HepG2 (cell line): Measurements from ENCODE around the gene CDC42EP5. TPM values are rescaled to one million over a fixed set of nuclear protein-coding genes. Genes with fewer than 3 reads are reported as not detected.

Source experiments
- ATAC-seq: fragments of 200-7000 bp; cut with Tn5 transposase; 3 replicates; pipeline ENCODE4 v1.9.1; 2020; ENCODE audit warnings: mild to moderate bottlenecking, moderate library complexity
- BruUV-seq: library from RNA; stranded (reverse); fragments of 400-500 nt; replicated peaks from 2 replicates; lab custom pipeline; 2021; lab: Mats Ljungman, UMichigan
- CTCF ChIA-PET: fragments of 300-600 bp; formaldehyde crosslinking; extraction: SDS; loops from one replicate; lab custom pipeline; 2021; ENCODE audit warnings: low total read pairs, inconsistent platforms, low intra/inter-chr PET ratio; lab: Yijun Ruan, JAX
- POLR2A ChIA-PET: fragments of 350-600 bp; sonication (Branson Sonifier 250); formaldehyde crosslinking; loops from one replicate; lab custom pipeline; 2020; ENCODE audit warnings: antibody characterized with exemption, inconsistent platforms; lab: Yijun Ruan, JAX
- DNase-seq: peaks from one replicate; pipeline ENCODE4 v3.0.0-alpha.2; 2015; ENCODE audit warnings: low spot score
- FAIRE-seq: peaks from 3 replicates; lab custom pipeline; 2011; peaks lifted over from hg19 to GRCh38; lab: Jason Lieb, UNC
- H2AFZ ChIP-seq: one replicate; pipeline ENCODE4 v1.6.1; 2011; ENCODE audit warnings: low read length, inconsistent platforms
- H3K27ac ChIP-seq: fragments of 300-600 bp; 3 replicates; pipeline ENCODE4 v1.8.0; 2011; ENCODE audit warnings: mixed run types, mild to moderate bottlenecking, mixed read lengths, low read length, inconsistent platforms; ENCODE audit not compliant: insufficient read depth; ENCODE audit errors: extremely low read length
- H3K27me3 ChIP-seq, 2 experiments: fragments of 200-600 bp in 1 of 2; 2 replicates in 1 of 2; 3 replicates in 1 of 2; pipeline versions ENCODE4 v1.6.0 to v1.8.0; 2011; ENCODE audit warnings: low read length in 2 of 2, mild to moderate bottlenecking in 2 of 2, moderate library complexity in 2 of 2, inconsistent platforms in 1 of 2; ENCODE audit not compliant: insufficient read depth in 2 of 2, control insufficient read depth in 1 of 2
- H3K36me3 ChIP-seq, 2 experiments: fragments of 200-600 bp in 1 of 2; replicated peaks in 1 of 2; 2 replicates in 1 of 2; 3 replicates in 1 of 2; pipeline versions ENCODE4 v1.5.1 to v1.8.0; 2011; ENCODE audit warnings: low read length in 2 of 2, inconsistent platforms in 1 of 2; ENCODE audit not compliant: insufficient read depth in 2 of 2, control insufficient read depth in 1 of 2
- H3K4me1 ChIP-seq: 2 replicates; pipeline ENCODE4 v1.5.1; 2012; ENCODE audit warnings: low read length, inconsistent platforms; ENCODE audit not compliant: insufficient read depth
- H3K4me2 ChIP-seq: 2 replicates; pipeline ENCODE4 v1.6.0; 2011; ENCODE audit warnings: low read depth, low read length, inconsistent platforms
- H3K4me3 ChIP-seq, 3 experiments: fragments of 200-600 bp in 1 of 3; sonication (generic), shearing (Covaris generic) in 1 of 3; replicated peaks in 1 of 3; 2 replicates each; pipeline ENCODE4 v1.5.1; 2011 to 2016; ENCODE audit warnings: low read length in 3 of 3, inconsistent platforms in 2 of 3, low read depth in 2 of 3, mild to moderate bottlenecking in 2 of 3, control low read depth in 1 of 3, mixed read lengths in 1 of 3; ENCODE audit not compliant: insufficient read depth in 1 of 3
- H3K79me2 ChIP-seq: one replicate; pipeline ENCODE4 v1.6.1; 2011; ENCODE audit warnings: low read length, inconsistent platforms; ENCODE audit not compliant: insufficient read depth
- H3K9ac ChIP-seq: 2 replicates; pipeline ENCODE4 v1.6.0; 2011; ENCODE audit warnings: mild to moderate bottlenecking, low read depth, low read length, inconsistent platforms; ENCODE audit not compliant: insufficient read depth
- H3K9me3 ChIP-seq: 2 replicates; pipeline ENCODE4 v1.5.1; 2012; ENCODE audit warnings: mild to moderate bottlenecking, low read length
- H4K20me1 ChIP-seq: 2 replicates; pipeline ENCODE4 v1.6.0; 2011; ENCODE audit warnings: inconsistent platforms, mild to moderate bottlenecking, low read length, moderate library complexity; ENCODE audit not compliant: insufficient read depth
- ARNTL ChIP-seq: sonication (generic); formaldehyde crosslinking; IDR thresholded peaks from 2 replicates; pipeline ENCODE4 v1.4.0; 2020; ENCODE audit warnings: mild to moderate bottlenecking, missing genetic modification reagents
- CEBPG ChIP-seq: IDR thresholded peaks from 2 replicates; pipeline ENCODE4 v1.6.1; 2016
- ELF4 ChIP-seq: sonication (generic); formaldehyde crosslinking; IDR thresholded peaks from 2 replicates; pipeline ENCODE4 v1.5.0; 2020; ENCODE audit warnings: missing genetic modification reagents, mild to moderate bottlenecking, moderate library complexity, borderline replicate concordance
- HDAC6 ChIP-seq: fragments of 200-600 bp; sonication (generic); IDR thresholded peaks from 2 replicates; pipeline ENCODE4 v1.7.0; 2017; ENCODE audit warnings: mild to moderate bottlenecking, antibody characterized with exemption, low read length, low read depth
- KMT2A ChIP-seq: sonication (generic); formaldehyde crosslinking; IDR thresholded peaks from 2 replicates; pipeline ENCODE4 v1.4.0; 2020; ENCODE audit warnings: missing genetic modification reagents
- NCOA2 ChIP-seq: sonication (generic); formaldehyde crosslinking; IDR thresholded peaks from 2 replicates; pipeline ENCODE4 v1.8.0; 2022; ENCODE audit warnings: inconsistent platforms
- POGZ ChIP-seq: sonication (generic); formaldehyde crosslinking; IDR thresholded peaks from 2 replicates; pipeline ENCODE4 v1.4.0; 2020; ENCODE audit warnings: mild to moderate bottlenecking, missing genetic modification reagents
- TBX2 ChIP-seq: sonication (generic); formaldehyde crosslinking; IDR thresholded peaks from 2 replicates; pipeline ENCODE4 v1.5.0; 2020; ENCODE audit warnings: missing genetic modification reagents, mild to moderate bottlenecking, borderline replicate concordance
- TSC22D2 ChIP-seq: sonication (generic); formaldehyde crosslinking; IDR thresholded peaks from 2 replicates; pipeline ENCODE4 v1.5.1; 2020; ENCODE audit warnings: missing genetic modification reagents, mild to moderate bottlenecking, borderline replicate concordance
- ZNF121 ChIP-seq: sonication (generic); formaldehyde crosslinking; IDR thresholded peaks from 2 replicates; pipeline ENCODE4 v1.5.0; 2020; ENCODE audit warnings: mild to moderate bottlenecking, missing genetic modification reagents
- ZNF577 ChIP-seq: sonication (generic); formaldehyde crosslinking; IDR thresholded peaks from 2 replicates; pipeline ENCODE4 v1.4.0; 2020; ENCODE audit warnings: mild to moderate bottlenecking, low read depth, missing genetic modification reagents, borderline replicate concordance
- ZNF766 ChIP-seq: sonication (generic); formaldehyde crosslinking; IDR thresholded peaks from 2 replicates; pipeline ENCODE4 v1.5.0; 2020; ENCODE audit warnings: missing genetic modification reagents, borderline replicate concordance
- ZNF839 ChIP-seq: sonication (generic); formaldehyde crosslinking; IDR thresholded peaks from 2 replicates; pipeline ENCODE4 v1.4.0; 2020; ENCODE audit warnings: missing genetic modification reagents, mild to moderate bottlenecking, borderline replicate concordance
- ZNF879 ChIP-seq: sonication (generic); formaldehyde crosslinking; IDR thresholded peaks from 2 replicates; pipeline ENCODE4 v1.8.1; 2023; ENCODE audit warnings: missing genetic modification reagents
- WGBS: methylation state at CpG from one replicate; pipeline ENCODE4 v1.1.6; 2017; ENCODE audit warnings: low lambda C conversion rate; 5-methylcytosine and 5-hydroxymethylcytosine counted together
- in situ Hi-C: cut with HindIII; loops from 2 replicates; pipeline ENCODE4 v1.10.0; 2017; ENCODE audit warnings: low pct_unique_long_range_greater_than_20kb; ENCODE audit not compliant: extremely low pct_ligation_motif_present
- intact Hi-C: fragments of 100-400 bp; cut with micrococcal nuclease; formaldehyde crosslinking; loops from one replicate; pipeline ENCODE4 v1.10.0; 2022; ENCODE audit not compliant: unreplicated experiment
- polyA plus RNA-seq, 8 experiments: library from polyadenylated mRNA; depleted of rRNA in 3 of 8; stranded (reverse) in 7 of 8; unstranded in 1 of 8; fragments of >200 nt; fragmentation: Illumina TruSeq in 4 of 8; extraction: Trizol in 4 of 8; gene quantifications; 2 replicates each; pipeline versions ENCODE4 v1.2.1 to v1.2.3, GENCODE V29; 2011 to 2016; ENCODE audit warnings: low read depth in 4 of 8, missing spikeins in 1 of 8, mixed read lengths in 1 of 8; ENCODE audit not compliant: insufficient read depth in 1 of 8
- total RNA-seq, 5 experiments: library from RNA; depleted of rRNA; stranded (reverse); fragments of >200 nt; fragmentation: Illumina TruSeq; extraction: Trizol; gene quantifications; 2 replicates each; pipeline ENCODE4 v1.2.3, GENCODE V29; 2016; ENCODE audit warnings: low read depth in 1 of 5
- TF ChIP-seq, protein P1 (sequence below): sonication (generic); formaldehyde crosslinking; IDR thresholded peaks from 2 replicates; pipeline ENCODE4 v1.4.0; 2020; ENCODE audit warnings: missing genetic modification reagents
- TF ChIP-seq, protein P2 (sequence below): sonication (generic); formaldehyde crosslinking; IDR thresholded peaks from 2 replicates; pipeline ENCODE4 v1.8.0; 2022; ENCODE audit warnings: mild to moderate bottlenecking, missing genetic modification reagents; ENCODE audit not compliant: insufficient replicate concordance
- TF ChIP-seq, protein P3 (sequence below): sonication (generic); formaldehyde crosslinking; IDR thresholded peaks from 2 replicates; pipeline ENCODE4 v1.5.1; 2020; ENCODE audit warnings: missing genetic modification reagents, mild to moderate bottlenecking, borderline replicate concordance

CDC42EP5 gene
- total and polyA plus RNA-seq, 2 of the 13 experiments (the other 11 are each of a cell fraction or from before 2014, with no cell fraction given), result 0.41 to 1.6 TPM

DNA sequence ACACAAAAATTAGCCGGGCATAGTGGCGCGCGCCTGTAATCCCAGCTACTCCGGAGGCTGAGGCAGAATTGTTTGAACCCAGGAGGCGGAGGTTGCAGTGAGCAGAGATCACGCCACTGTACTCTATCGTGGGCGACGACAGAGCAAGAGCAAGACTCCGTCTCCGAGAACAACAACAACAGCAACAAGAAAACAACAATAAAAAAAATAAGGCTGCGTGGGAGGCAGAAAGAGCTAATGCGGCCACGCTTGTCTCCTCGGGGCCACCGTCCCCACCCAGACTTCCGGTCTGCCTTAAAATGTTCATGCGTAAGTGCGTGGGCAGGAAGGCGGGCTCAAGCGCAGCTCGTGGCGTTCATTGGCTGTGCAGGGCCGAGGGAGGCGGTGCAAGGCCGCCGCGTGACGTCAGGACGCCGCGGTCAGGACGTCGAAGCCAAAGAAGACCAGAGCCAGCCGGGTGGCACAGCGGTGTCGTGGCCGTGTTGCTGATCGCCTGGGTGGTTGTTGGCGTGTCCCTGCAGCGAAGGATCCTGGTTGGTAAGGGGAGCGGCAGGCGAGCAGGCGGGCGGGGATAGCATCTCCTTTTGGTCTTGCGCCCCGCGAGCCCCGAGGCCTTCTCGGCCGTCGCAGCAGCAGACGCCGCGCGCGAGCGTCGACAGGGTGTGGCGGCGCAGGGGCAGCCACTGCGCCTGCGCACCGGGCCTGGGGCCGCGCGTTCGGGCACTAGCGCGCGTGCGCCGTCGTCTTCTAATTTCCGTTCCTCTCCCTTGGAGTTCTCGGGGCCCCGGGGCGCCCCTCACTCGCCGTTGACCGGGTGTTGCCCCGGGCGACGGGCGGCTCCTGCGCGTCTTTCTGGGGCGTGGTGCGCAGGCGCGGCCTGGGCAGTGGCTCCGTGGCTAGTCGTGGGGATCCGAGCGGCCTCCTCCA lies 24.1 kb downstream of the CDC42EP5 start, which contains the start of gene LENG8:
TSS of gene LENG8 (plus strand) at position 426 of the 927 bp plus-strand sequence. CDS start 2,146 bp downstream, outside the sequence.
- POLR2A ChIA-PET, result interaction anchor here (0.9 to 2.8 kb wide), 15 partner anchors 10 to 312 kb away, joined by 3 to 67 read pairs (median 6); partner anchors contain the start of genes CNOT3, LENG9 and MBOAT7
- Histone ChIP-seq H3K4me3 (peak within 1 kb of the TSS; percentile 81 to 93 (median 91)), H2AFZ (no peak within 1 kb of the TSS), H4K20me1 (peaks cover 30% of the 10 kb centered on the region), H3K27ac (peak within 1 kb of the TSS; percentile 79), H3K9me3 (no peaks in the 10 kb centered on the region), H3K36me3 (peaks cover 15 to 36% of the 10 kb centered on the region in 2 experiments), H3K79me2 (peaks cover 52% of the 10 kb centered on the region), H3K4me2 (peak within 1 kb of the TSS; percentile 96), H3K27me3 (no peaks in the 10 kb centered on the region; a peak in 2 of 5 replicates), H3K4me1 (peaks cover 46% of the 10 kb centered on the region), H3K9ac (peak within 1 kb of the TSS; percentile 95)
- FAIRE-seq, result peak; percentile 82
- CTCF ChIA-PET, result no interaction called here
- in situ Hi-C loops (no loop called here), intact Hi-C loops (loop anchor here (2.0 kb wide), 1 partner anchor 14 kb away; the partner anchor contains the start of gene LENG9)
- peak; percentile 91 for DNase-seq
- BruUV-seq, result no TSS peak
- ATAC-seq, result peak; percentile 93
- under 1% methylated on average over 20 of the region's 96 CpGs for WGBS
- TF ChIP-seq, protein P1, sequence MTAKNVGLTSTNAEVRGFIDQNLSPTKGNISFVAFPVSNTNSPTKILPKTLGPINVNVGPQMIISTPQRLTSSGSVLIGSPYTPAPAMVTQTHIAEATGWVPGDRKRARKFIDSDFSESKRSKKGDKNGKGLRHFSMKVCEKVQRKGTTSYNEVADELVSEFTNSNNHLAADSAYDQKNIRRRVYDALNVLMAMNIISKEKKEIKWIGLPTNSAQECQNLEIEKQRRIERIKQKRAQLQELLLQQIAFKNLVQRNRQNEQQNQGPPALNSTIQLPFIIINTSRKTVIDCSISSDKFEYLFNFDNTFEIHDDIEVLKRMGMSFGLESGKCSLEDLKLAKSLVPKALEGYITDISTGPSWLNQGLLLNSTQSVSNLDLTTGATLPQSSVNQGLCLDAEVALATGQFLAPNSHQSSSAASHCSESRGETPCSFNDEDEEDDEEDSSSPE (CRISPR knock-in tag), result peak; percentile 84
- TF ChIP-seq ZNF577 (no peak), ARNTL (CRISPR knock-in tag) (peak; percentile 8; the same call in 1 of the 2 replicates), KMT2A (CRISPR knock-in tag) (peak; percentile 66; the same call in 1 of the 2 replicates), TBX2 (CRISPR knock-in tag) (peak; percentile 77; the same call in 1 of the 2 replicates), ZNF766 (CRISPR knock-in tag) (no peak), ELF4 (CRISPR knock-in tag) (peak; percentile 87), CEBPG (CRISPR knock-in tag) (peak; percentile 41; the same call in 1 of the 2 replicates), ZNF839 (CRISPR knock-in tag) (no peak), POGZ (CRISPR knock-in tag) (peak; percentile 71), TSC22D2 (CRISPR knock-in tag) (0 out of 2 replicates have a peak, but pooled peaks have one; percentile 51), ZNF879 (peak; percentile 94; the same call in 1 of the 2 replicates), NCOA2 (CRISPR knock-in tag) (no peak), HDAC6 (no peak), ZNF121 (CRISPR knock-in tag) (0 out of 2 replicates have a peak, but pooled peaks have one; percentile 36)
- TF ChIP-seq, protein P2, sequence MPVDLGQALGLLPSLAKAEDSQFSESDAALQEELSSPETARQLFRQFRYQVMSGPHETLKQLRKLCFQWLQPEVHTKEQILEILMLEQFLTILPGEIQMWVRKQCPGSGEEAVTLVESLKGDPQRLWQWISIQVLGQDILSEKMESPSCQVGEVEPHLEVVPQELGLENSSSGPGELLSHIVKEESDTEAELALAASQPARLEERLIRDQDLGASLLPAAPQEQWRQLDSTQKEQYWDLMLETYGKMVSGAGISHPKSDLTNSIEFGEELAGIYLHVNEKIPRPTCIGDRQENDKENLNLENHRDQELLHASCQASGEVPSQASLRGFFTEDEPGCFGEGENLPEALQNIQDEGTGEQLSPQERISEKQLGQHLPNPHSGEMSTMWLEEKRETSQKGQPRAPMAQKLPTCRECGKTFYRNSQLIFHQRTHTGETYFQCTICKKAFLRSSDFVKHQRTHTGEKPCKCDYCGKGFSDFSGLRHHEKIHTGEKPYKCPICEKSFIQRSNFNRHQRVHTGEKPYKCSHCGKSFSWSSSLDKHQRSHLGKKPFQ (CRISPR knock-in tag), result peak; percentile 66
- TF ChIP-seq, protein P3, sequence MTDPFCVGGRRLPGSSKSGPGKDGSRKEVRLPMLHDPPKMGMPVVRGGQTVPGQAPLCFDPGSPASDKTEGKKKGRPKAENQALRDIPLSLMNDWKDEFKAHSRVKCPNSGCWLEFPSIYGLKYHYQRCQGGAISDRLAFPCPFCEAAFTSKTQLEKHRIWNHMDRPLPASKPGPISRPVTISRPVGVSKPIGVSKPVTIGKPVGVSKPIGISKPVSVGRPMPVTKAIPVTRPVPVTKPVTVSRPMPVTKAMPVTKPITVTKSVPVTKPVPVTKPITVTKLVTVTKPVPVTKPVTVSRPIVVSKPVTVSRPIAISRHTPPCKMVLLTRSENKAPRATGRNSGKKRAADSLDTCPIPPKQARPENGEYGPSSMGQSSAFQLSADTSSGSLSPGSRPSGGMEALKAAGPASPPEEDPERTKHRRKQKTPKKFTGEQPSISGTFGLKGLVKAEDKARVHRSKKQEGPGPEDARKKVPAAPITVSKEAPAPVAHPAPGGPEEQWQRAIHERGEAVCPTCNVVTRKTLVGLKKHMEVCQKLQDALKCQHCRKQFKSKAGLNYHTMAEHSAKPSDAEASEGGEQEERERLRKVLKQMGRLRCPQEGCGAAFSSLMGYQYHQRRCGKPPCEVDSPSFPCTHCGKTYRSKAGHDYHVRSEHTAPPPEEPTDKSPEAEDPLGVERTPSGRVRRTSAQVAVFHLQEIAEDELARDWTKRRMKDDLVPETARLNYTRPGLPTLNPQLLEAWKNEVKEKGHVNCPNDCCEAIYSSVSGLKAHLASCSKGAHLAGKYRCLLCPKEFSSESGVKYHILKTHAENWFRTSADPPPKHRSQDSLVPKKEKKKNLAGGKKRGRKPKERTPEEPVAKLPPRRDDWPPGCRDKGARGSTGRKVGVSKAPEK, result no peak
